MG63 (cell line): ENCODE results near the gene OPA1. TPM values are rescaled to one million over a fixed set of nuclear protein-coding genes. Genes with fewer than 3 reads are reported as not detected.

ENCODE experiments used
- DNase-seq: peaks from one replicate; pipeline ENCODE4 v3.0.0-alpha.2; 2020
- H3K27me3 ChIP-seq: fragments of 250-450 bp; sonication (Bioruptor Pico); 2 replicates; pipeline ENCODE4 v1.5.1; 2020; ENCODE audit warnings: mild to moderate bottlenecking, moderate library complexity
- H3K36me3 ChIP-seq: fragments of 250-450 bp; sonication (Bioruptor Pico); 2 replicates; pipeline ENCODE4 v1.5.1; 2020; ENCODE audit warnings: mild to moderate bottlenecking, moderate library complexity
- H3K4me3 ChIP-seq: fragments of 250-450 bp; sonication (Bioruptor Pico); 2 replicates; pipeline ENCODE4 v1.5.1; 2020; ENCODE audit warnings: mild to moderate bottlenecking, moderate library complexity
- H3K9me3 ChIP-seq: fragments of 250-450 bp; sonication (Bioruptor Pico); 2 replicates; pipeline ENCODE4 v1.5.1; 2020; ENCODE audit warnings: mild to moderate bottlenecking, moderate library complexity
- total RNA-seq: library from RNA; depleted of rRNA; stranded (reverse); fragments of >200 nt; shearing (Covaris generic); gene quantifications from 2 replicates; pipeline ENCODE4 v1.2.3, GENCODE V29; 2014; ENCODE audit warnings: low replicate concordance

Gene OPA1
- total RNA-seq, 1 experiment from 2014 or later = 46.7 TPM

GRCh38 chr3:193665370-193665989, 72.5 kb downstream of the OPA1 start:
- H3K36me3 ChIP-seq = peaks cover 56% of the 10 kb centered on the region
- H3K9me3 ChIP-seq = no peaks in the 10 kb centered on the region
- H3K27me3 ChIP-seq = no peaks in the 10 kb centered on the region
- H3K4me3 ChIP-seq = no peak overlapping the region
- no peak for DNase-seq

GRCh38 chr3:193673845-193674244, 80.8 kb downstream of the OPA1 start:
- no peak overlapping the region for H3K4me3 ChIP-seq
- no peaks in the 10 kb centered on the region for H3K9me3 ChIP-seq
- peaks cover 27% of the 10 kb centered on the region for H3K36me3 ChIP-seq
- no peak for DNase-seq
- no peaks in the 10 kb centered on the region for H3K27me3 ChIP-seq

GRCh38 chr3:193674714-193675113, 81.7 kb downstream of the OPA1 start:
- H3K36me3 ChIP-seq = peaks cover 21% of the 10 kb centered on the region
- no peak overlapping the region for H3K4me3 ChIP-seq
- no peak for DNase-seq
- H3K27me3 ChIP-seq = no peaks in the 10 kb centered on the region
- H3K9me3 ChIP-seq = no peaks in the 10 kb centered on the region

GRCh38 chr3:193677734-193678133, 84.7 kb downstream of the OPA1 start:
- Histone ChIP-seq H3K27me3 (no peaks in the 10 kb centered on the region), H3K36me3 (peaks cover 10% of the 10 kb centered on the region), H3K9me3 (no peaks in the 10 kb centered on the region), H3K4me3 (no peak overlapping the region)
- no peak for DNase-seq

- H3K4me3 ChIP-seq = no peak overlapping the region
- H3K9me3 ChIP-seq = no peaks in the 10 kb centered on the region
- H3K36me3 ChIP-seq = peaks cover 11% of the 10 kb centered on the region
- no peak for DNase-seq
- no peaks in the 10 kb centered on the region for H3K27me3 ChIP-seq
Measured at GRCh38 chr3:193680220-193680619, 87.2 kb downstream of the OPA1 start.

- no peaks in the 10 kb centered on the region for H3K27me3 ChIP-seq
- H3K4me3 ChIP-seq = no peak overlapping the region
- H3K9me3 ChIP-seq = no peaks in the 10 kb centered on the region
- peaks cover 7% of the 10 kb centered on the region; the same call in 1 of the 2 replicates for H3K36me3 ChIP-seq
- DNase-seq = no peak
Measured at GRCh38 chr3:193681631-193682030, 88.6 kb downstream of the OPA1 start.

GRCh38 chr3:193686665-193687483, 93.9 kb downstream of the OPA1 start:
- no peaks in the 10 kb centered on the region for H3K9me3 ChIP-seq
- DNase-seq = no peak
- H3K4me3 ChIP-seq = no peak overlapping the region
- H3K36me3 ChIP-seq = peaks cover 6% of the 10 kb centered on the region
- no peaks in the 10 kb centered on the region for H3K27me3 ChIP-seq

GRCh38 chr3:193688834-193689714, 96.1 kb downstream of the OPA1 start:
- DNase-seq = no peak
- no peaks in the 10 kb centered on the region for H3K9me3 ChIP-seq
- H3K4me3 ChIP-seq = no peak overlapping the region
- no peaks in the 10 kb centered on the region for H3K27me3 ChIP-seq
- peaks cover 10% of the 10 kb centered on the region for H3K36me3 ChIP-seq

GRCh38 chr3:193693774-193694173, 100.8 kb downstream of the OPA1 start:
- peaks cover 10% of the 10 kb centered on the region for H3K36me3 ChIP-seq
- H3K4me3 ChIP-seq = no peak overlapping the region
- DNase-seq = no peak
- H3K9me3 ChIP-seq = no peaks in the 10 kb centered on the region
- no peaks in the 10 kb centered on the region for H3K27me3 ChIP-seq

- DNase-seq = no peak
- Histone ChIP-seq H3K36me3 (no peaks in the 10 kb centered on the region), H3K9me3 (no peaks in the 10 kb centered on the region), H3K4me3 (no peak overlapping the region), H3K27me3 (no peaks in the 10 kb centered on the region)
Measured at GRCh38 chr3:193701953-193702635, 109.1 kb downstream of the OPA1 start.

GRCh38 chr3:193702967-193703366, 110.0 kb downstream of the OPA1 start:
- no peak overlapping the region for H3K4me3 ChIP-seq
- no peaks in the 10 kb centered on the region for H3K36me3 ChIP-seq
- no peak for DNase-seq
- H3K9me3 ChIP-seq = no peaks in the 10 kb centered on the region
- H3K27me3 ChIP-seq = no peaks in the 10 kb centered on the region

- Histone ChIP-seq H3K27me3 (no peaks in the 10 kb centered on the region), H3K36me3 (no peaks in the 10 kb centered on the region)
Measured at GRCh38 chr3:193704431-193704830, 111.4 kb downstream of the OPA1 start.

GRCh38 chr3:193708270-193708669, 115.3 kb downstream of the OPA1 start:
- DNase-seq = no peak
- Histone ChIP-seq H3K9me3 (no peaks in the 10 kb centered on the region), H3K36me3 (no peaks in the 10 kb centered on the region), H3K4me3 (no peak overlapping the region), H3K27me3 (no peaks in the 10 kb centered on the region)

More at GRCh38 chr3:193704431-193704830, 111.4 kb downstream of the OPA1 start:
- Histone ChIP-seq H3K9me3 (no peaks in the 10 kb centered on the region), H3K4me3 (no peak overlapping the region)
- no peak for DNase-seq

- DNase-seq = no peak
- no peaks in the 10 kb centered on the region for H3K36me3 ChIP-seq
- no peak overlapping the region for H3K4me3 ChIP-seq
- no peaks in the 10 kb centered on the region for H3K27me3 ChIP-seq
- H3K9me3 ChIP-seq = peaks cover 9% of the 10 kb centered on the region
Measured at GRCh38 chr3:193710286-193711165, 117.5 kb downstream of the OPA1 start.

- no peaks in the 10 kb centered on the region for H3K36me3 ChIP-seq
- no peak overlapping the region for H3K4me3 ChIP-seq
- H3K27me3 ChIP-seq = no peaks in the 10 kb centered on the region
- DNase-seq = no peak
- peaks cover 9% of the 10 kb centered on the region for H3K9me3 ChIP-seq
Measured at GRCh38 chr3:193711166-193711485, 118.1 kb downstream of the OPA1 start.

- Histone ChIP-seq H3K9me3 (peaks cover 9% of the 10 kb centered on the region), H3K36me3 (no peaks in the 10 kb centered on the region), H3K27me3 (no peaks in the 10 kb centered on the region), H3K4me3 (no peak overlapping the region)
- no peak for DNase-seq
Measured at GRCh38 chr3:193711523-193711963, 118.5 kb downstream of the OPA1 start.
